NCI-H2227 (cell line): ENCODE data around the gene DMXL1.
"Not testable (repeated sequence)": the region's sequence is repeated elsewhere in the genome, so short reads cannot be mapped to it uniquely, and the experiment has no call there.

Source experiments
- DNase-seq: peaks from one replicate; lab custom pipeline; 2025; ENCODE audit not compliant: unreplicated experiment; lab: John Stamatoyannopoulos, UW

DMXL1 gene

GRCh38 chr5:119190470-119191095 is 119.7 kb downstream of the DMXL1 start:
- DNase-seq: no peak

GRCh38 chr5:119191944-119192343 is 121.1 kb downstream of the DMXL1 start:
- no peak for DNase-seq

GRCh38 chr5:119200795-119201194 is 129.9 kb downstream of the DMXL1 start:
- no peak for DNase-seq

GRCh38 chr5:119207105-119207504 is 136.2 kb downstream of the DMXL1 start:
- no peak for DNase-seq

GRCh38 chr5:119212026-119212425 is 141.1 kb downstream of the DMXL1 start:
- no peak for DNase-seq

GRCh38 chr5:119212676-119213075 is 141.8 kb downstream of the DMXL1 start:
- no peak for DNase-seq

GRCh38 chr5:119217183-119217582 is 146.3 kb downstream of the DMXL1 start:
- no peak for DNase-seq

GRCh38 chr5:119218830-119219782 is 148.2 kb downstream of the DMXL1 start:
- no peak for DNase-seq

GRCh38 chr5:119220576-119221197 is 149.8 kb downstream of the DMXL1 start:
- DNase-seq: no peak

- no peak for DNase-seq
Observed at GRCh38 chr5:119221330-119221729, 150.4 kb downstream of the DMXL1 start.

- no peak for DNase-seq
Observed at GRCh38 chr5:119229950-119230349, 159.1 kb downstream of the DMXL1 start.

GRCh38 chr5:119238265-119239118 is 167.6 kb downstream of the DMXL1 start:
- DNase-seq: no peak

- no peak for DNase-seq
Observed at GRCh38 chr5:119239119-119239417, 168.2 kb downstream of the DMXL1 start.

- not testable (repeated sequence) for DNase-seq
Observed at GRCh38 chr5:119239826-119240225, 168.9 kb downstream of the DMXL1 start.

- no peak for DNase-seq
Observed at GRCh38 chr5:119243888-119244287, 173.0 kb downstream of the DMXL1 start.

GRCh38 chr5:119250946-119251901 is 180.3 kb downstream of the DMXL1 start:
- no peak for DNase-seq

GRCh38 chr5:119255571-119256356 is 184.9 kb downstream of the DMXL1 start:
- DNase-seq: no peak

- no peak for DNase-seq
Observed at GRCh38 chr5:119257613-119258012, 186.7 kb downstream of the DMXL1 start.

- DNase-seq: no peak
Observed at GRCh38 chr5:119263639-119264038, 192.8 kb downstream of the DMXL1 start.
